GM19372 (cell line): ENCODE data around the gene IGF2R.
A peak's percentile ranks its signal among the peaks of the same experiment; 100 is the strongest.

Experiments
- ATAC-seq: cut with Tn5 transposase; IDR thresholded peaks from one replicate; pipeline ENCODE4 v1.9.1; 2021; ENCODE audit warnings: mild to moderate bottlenecking, low read depth, moderate library complexity; ENCODE audit not compliant: unreplicated experiment

Gene IGF2R

DNA sequence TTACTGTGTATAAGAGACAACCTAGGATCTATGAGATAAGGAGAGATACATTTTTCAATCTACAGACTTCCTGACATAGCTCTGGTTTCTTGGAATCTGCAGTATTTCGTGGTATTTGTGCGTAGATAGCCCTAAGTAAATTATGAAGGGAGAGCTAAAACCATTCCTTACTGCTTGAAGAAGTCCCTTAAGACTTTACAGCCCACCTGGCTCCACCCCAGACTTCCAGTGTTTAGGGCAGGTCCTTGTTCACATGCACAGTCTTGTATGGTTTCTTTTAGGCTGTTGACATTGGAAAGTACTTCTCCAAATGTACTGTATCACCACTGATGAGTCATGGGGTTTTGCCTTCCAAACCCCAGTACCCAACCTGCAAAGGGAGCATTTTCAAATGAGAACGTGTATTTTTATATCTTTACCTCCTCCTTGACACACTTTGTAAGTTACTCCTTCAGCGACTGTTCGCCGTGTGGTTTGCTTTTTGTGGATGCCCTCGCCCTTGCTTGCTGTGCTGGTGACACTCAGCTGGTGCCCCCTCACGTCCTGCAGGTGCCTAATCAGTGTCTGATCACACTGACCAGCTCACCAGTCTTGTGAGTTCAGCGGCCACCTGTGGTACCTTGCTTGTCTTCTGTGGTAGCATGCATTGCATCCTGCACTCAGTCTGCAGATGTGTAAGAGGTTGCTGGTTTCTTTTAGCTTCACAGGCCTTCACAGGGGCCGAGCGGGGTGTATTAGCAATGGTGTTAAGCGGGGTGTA lies 73.3 kb downstream of the IGF2R start:
- ATAC-seq: no peak

DNA sequence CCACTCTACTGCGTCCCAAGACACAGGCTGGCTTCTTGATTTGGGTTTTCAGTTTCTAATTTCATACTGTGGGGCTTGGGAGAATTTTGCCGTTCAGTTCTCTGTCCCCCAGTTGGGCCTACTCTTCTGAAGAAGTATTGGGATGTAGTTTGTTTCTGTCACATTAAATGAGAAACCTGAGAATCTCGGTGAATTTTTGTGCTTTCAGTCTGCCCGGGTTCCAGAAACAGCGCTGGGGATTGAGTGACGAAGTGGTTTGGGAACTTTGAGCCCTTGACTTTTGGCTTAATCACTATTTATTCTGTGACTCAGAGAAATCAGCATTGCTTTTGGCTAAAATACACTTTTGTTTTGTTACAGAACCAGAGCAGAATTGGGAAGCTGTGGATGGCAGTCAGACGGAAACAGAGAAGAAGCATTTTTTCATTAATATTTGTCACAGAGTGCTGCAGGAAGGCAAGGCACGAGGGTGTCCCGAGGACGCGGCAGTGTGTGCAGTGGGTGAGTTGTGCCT lies 74.0 kb downstream of the IGF2R start:
- no peak for ATAC-seq

DNA sequence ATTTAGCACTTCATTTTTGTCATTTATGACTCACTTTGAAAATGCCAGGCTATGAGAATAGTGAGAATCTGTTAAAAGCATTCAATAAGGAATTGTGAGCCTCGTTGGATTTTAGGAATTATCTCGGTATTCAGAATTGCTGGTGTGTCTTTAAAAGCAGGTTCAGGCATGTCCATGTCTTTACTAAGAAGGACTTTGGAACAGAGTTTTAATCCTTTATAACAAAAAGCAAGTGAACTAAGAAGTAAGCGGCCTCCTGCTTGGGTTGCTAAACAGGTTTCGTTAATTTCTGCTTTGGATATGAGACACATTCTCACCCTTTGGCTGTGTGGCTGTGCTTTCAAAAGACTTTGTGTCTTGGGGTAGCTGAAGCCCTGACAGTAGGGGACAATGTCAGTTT lies 74.9 kb downstream of the IGF2R start:
- ATAC-seq: no peak

DNA sequence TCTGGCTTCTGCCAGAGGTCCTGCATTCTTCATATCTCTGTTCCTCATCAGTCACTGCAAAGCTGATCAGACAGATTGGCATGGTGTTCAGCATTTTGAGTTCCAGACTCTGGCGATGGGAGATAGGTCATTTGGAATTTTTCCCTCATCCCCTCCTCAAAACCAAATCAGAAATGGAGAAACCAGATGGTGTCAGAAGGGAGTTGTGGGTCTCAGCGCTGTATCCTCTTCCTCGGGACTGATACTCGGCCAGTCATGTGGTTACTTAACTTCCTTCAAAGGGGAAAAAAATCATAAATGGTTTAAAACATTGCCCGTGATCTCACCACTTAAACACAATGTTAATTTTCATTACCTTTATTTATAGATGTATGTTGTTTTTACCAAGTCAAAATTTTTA lies 75.8 kb downstream of the IGF2R start:
- ATAC-seq: no peak

DNA sequence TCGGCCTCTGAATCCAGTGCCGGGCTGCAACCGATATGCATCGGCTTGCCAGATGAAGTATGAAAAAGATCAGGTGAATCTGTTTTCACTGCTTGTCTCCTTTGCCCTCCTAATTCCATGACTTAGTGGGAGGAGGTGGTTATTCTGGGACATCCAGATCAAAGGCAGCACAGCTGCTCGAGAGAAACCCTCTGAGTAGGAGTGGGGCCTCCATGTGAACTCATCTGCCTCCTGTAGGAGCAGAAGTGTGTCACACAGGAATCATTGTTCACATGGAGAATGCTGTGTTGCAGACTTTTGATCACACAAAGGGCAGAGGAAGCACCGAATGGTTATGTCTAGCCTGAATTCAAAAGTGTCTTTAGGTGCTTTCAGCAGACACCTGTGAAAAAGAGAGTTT lies 79.6 kb downstream of the IGF2R start:
- no peak for ATAC-seq

DNA sequence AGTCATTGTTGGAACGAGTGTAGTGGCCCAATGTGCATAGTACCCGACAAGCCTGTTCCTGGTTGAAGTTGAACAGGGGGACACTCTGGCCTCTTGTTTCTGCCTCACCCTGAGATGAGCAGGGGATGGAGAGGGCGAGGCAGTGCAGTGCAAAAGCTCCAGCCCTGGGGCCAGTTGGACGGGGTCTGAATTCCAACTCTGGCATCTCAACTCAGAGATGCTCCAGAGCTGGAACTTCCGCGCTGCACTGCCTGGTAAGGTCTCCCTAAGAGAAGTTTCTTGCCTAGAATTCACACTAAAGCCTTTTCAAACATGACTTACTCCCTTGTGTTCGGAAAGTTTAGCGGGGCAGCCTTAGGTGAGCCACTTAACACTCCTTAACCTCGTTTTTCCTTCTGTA lies 80.5 kb downstream of the IGF2R start:
- no peak for ATAC-seq

DNA sequence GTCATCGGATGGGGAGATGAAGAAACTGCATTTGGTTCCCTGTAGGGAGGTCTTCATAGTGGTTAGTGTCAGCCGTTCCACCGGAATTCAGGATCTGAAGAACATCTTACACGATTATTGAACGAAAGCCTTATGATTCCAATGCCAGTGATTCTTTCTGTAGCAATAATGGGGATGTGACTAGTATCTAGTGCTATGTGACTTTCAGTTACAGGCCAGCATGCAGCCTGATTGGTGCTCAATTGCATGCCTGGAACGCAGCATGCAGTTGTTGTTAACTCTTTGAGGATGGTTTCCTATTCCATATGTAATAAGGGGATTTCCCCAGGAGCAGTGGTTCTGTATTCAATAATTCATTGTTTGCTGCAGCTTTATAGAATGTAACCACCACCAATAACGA lies 81.1 kb downstream of the IGF2R start:
- no peak for ATAC-seq

DNA sequence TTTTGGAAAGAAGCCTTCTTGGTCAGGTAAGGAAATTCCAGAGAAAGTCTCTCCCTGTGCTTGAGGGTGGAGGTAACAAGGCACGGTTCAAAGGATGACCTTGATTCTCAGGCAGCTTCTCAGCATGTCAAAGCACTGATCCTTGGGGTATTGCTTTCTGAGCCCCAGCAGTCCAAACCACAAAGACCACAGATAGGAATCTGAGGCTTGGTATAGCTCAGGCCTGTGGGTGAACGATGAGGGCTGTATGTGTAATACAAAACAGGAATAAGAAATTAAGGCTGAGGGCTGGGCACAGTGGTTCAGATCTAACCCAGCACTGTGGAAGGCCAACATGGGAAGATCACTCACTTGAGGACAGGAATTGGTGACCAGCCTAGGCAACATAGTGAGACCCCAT lies 82.5 kb downstream of the IGF2R start:
- ATAC-seq: no peak

DNA sequence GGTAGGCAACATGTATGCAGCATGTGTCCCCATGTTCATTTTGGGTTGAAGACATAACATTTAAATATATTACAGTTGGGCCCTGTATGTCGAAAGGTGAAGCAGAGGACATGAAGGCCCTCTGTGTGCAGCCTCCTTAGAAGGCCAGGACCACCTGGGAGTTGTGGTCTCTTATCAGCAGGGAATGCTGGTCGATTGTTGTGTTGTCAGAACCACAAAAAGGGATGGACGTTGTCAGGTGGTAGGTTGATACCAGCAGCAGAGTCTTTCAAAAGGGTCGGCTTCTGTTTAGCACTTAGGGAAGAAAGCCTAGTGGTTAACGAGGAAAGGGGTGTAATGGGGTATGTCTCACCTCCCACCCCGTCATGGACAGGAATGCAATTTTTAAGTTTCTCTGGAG lies 85.4 kb downstream of the IGF2R start:
- no peak for ATAC-seq

DNA sequence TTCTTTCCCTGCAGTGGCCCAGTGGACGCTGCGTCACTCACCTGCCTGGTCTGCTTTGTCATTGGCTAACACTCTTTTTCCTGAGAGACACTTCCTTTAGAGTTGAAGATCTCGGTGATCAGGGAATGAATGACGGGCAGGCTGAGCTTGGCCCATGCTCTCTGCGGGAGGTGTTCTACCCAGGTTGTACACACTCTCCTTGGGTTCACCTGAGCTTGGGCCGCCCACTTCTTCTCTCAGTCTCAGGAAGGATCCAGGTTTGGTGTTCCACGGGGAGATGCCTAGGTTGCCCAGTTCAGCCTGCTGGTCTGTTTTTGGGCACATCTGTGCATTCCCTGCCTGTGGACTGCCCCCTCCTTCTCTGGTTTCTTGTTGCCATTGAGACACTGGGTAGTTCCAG lies 86.0 kb downstream of the IGF2R start:
- ATAC-seq: no peak

DNA sequence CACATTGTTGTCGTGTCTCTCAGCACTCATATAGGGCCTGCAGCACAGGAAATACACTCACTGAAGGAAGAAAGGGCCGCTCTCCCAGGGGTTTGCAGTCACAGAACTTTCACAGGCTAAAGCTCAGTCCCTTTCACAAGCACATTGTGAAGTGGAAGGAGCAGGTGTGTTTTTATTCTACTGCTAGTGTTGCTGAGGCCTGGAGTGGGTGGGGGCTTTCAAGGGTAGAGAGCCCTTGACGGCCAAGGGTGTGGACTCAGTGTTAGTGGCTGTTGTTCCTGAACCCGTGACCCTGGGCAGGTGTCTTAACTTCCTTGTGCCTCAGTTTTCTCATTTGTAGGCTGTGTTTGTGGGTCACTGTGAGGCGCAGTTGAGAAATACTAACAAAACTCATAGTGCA lies 86.5 kb downstream of the IGF2R start:
- ATAC-seq: no peak

DNA sequence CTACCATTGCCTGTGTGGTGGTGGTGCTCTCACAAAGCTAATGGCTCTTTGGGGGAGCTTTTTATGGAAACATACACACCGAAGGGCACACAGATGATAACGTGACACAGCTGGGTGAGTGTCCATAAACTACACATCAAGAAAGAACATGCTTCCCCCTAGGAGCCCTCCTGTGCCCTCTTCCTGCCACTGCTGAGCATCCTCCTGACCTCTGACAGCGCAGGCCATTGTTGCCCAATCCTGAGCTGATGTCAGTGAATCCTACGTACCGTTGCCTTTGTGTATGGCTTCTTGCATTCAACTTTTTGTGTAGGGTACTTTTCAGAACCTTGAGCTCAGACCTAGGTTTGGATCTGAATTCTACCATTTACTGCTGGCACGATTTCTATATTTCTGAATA lies 86.9 kb downstream of the IGF2R start:
- ATAC-seq: no peak

DNA sequence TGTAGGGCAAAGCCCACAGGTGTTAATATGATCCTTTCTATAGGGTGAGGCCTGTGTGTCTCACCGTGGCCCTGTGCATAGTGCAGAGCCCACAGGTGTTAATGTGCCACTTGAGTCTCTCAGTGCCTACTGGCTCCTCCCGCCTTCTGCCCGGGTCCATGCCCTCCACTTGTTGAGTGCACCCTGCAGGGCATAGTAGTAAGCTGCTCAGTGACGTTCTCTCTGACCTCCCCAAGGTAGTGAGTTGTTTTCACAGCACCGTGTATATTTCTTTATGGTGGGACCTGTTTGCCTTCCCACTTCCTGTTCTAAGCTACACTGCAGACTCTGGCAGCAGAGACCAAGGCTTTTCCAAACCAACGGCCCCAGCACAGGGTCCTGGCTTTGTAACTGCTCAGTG lies 88.2 kb downstream of the IGF2R start:
- ATAC-seq: no peak

DNA sequence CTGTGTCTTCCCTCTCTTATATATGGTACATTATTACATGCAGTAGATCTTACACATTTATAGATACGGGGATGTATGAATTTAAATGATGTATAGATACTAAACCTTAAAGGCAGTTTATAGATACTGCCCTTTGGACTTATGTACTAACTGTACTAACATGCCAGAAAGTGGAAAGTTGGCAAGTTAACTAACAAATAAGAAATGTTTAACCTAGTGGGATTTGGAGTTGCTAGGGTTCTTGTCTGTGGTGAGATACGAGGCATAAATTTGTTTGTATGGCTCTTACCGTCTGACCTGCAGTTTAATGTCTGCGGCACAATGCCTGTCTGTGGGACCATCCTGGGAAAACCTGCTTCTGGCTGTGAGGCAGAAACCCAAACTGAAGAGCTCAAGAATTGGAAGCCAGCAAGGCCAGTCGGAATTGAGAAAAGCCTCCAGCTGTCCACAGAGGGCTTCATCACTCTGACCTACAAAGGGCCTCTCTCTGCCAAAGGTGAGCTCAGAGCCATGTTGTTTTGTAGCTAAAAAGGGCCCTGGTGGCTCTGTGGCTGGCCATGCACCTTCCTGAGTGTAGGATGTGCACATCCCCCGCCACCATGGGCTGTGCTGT lies 89.8 kb downstream of the IGF2R start:
- no peak for ATAC-seq

DNA sequence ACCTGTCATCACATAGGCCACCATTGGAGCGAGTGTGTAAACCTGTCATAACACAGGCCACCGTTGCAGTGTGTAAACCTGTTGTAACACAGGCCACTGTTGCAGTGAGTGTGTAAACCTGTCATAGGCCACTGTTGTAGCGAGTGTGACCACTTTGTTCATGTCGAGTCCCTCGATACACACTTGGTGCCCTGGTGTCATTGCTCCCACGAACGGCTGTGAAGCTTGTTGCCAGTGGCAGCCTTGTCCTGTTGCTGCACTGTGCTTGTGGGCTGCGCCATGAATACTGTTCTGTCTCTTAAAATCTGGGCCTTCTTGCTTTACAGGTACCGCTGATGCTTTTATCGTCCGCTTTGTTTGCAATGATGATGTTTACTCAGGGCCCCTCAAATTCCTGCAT lies 91.3 kb downstream of the IGF2R start:
- ATAC-seq: no peak

DNA sequence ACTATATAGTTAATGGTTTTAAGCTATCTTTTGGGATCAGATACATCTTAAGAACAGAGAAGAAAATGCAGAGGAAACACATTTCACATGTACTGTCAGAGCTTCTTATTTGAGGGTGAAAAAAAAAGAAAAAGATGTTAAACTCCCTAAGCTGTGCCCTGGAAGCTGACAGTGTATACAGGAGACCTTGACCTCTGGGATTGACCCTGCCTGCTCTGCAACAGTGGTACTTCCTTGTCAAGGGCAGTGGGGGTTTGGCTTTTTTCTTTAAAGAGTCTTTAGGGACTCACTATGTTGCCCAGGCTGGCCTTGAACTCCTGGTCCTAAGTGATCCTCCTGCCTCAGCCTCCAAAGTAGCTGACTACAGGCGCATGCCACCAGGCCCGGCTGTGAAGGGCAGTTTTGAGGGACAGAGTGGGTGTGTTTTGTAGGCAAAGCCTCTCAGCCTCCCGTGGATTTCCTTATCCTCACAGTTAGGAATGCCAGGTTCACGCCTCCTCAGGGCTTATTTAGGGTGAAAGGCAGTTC lies 92.1 kb downstream of the IGF2R start:
- no peak for ATAC-seq

DNA sequence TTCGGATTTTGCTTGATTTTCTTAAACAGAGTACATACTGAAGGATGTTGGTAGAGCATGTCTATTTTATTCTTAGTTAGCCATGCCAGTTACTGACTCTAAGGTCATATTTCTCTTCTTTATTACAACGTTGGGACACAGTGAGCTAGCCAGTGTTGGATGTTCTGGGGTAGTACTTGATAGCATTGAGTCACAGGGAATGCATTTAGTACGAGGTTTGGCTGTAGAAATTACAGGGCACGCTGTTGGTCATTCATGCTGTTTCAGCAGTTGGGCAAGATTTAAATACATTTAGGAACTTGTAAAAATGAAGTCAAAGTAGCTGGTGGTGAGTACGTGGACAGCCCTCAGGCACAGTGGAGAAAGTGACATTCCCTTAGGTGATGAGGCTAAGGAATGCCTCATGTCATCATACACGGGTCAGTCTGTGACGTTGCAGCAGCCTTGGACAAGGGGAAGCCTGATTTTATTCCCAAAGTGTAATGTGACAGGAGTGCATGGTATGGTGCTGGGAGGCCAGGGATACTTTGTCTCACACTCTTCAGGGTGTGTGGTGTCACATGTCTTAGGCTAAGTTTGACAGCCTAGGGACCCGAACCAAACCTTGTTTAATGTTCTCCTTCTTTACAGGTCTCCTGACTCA lies 95.0 kb downstream of the IGF2R start:
- ATAC-seq: no peak

DNA sequence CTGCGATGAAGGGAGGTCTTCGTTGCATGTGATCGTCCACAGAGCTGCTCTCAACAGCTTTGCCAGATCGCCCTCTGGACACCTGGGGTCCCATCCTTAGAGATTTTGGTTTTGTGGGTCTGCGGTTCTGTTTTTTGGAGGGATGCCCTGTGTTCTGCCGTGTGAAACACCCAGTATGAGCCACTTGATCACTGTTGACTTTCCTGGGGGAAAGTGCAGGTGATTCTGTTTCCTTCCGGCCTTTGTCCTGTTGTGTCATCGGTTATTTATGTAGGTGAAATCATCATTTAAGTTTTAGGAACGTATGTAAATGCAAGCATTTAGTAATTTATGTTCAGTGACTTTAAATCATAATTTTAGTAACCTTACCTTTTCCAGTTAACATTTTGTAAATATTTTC lies 96.3 kb downstream of the IGF2R start:
- no peak for ATAC-seq

DNA sequence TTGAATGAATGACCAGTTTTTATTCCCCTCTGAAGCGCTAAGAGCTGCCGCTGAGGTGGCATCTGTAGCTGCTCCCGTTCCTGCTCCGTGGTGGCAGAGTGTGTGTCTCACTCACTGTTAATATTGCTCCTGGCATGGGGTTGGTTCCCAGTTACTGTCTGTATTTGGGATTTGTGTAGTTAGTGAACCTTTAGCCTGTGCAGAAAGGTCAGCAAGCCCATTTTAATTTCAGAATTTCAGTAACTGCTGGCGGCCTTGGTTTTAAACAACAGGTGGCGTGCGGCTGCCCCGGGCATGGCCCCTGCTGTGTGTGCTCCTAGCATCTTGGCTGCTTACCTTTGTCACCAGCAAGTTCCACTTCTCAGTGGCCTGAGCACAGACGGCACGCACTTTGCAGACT lies 98.7 kb downstream of the IGF2R start:
- no peak for ATAC-seq

DNA sequence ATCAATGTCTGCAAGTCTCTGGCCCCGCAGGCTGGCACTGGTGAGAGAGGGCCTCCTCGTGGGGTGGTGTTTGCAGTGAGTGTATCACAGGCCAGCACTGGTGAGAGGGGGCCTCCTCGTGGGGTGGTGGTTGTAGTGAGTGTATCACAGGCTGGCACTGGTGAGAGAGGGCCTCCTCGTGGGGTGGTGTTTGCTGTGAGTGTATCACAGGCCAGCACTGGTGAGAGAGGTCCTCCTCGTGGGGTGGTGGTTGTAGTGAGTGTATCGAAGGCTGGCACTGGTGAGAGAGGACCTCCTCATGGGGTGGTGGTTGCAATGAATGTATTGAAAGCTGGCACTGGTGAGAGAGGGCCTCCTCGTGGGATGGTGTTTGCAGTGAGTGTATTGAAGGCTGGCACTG lies 99.5 kb downstream of the IGF2R start:
- ATAC-seq: no peak

DNA sequence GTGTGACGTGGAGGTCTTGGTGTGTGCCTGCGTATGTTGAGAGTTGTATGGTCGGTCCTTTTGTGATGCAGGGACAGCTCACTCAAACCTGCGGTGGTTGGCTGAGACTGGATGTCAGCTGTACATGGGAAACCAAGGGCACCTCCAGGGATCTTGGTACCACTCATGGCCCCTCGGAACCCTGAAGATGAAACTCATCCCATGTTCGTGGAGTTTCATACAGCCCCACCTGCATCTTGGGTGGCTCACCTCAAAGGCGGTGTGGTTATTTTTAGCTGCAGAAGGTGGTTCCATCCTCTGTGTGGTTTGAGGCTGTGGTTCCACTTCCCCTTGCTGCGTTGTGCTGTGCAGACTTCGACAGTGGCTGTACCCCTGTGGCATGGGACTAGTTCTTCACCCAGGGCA lies 100.2 kb downstream of the IGF2R start:
- ATAC-seq: peak; percentile 95

DNA sequence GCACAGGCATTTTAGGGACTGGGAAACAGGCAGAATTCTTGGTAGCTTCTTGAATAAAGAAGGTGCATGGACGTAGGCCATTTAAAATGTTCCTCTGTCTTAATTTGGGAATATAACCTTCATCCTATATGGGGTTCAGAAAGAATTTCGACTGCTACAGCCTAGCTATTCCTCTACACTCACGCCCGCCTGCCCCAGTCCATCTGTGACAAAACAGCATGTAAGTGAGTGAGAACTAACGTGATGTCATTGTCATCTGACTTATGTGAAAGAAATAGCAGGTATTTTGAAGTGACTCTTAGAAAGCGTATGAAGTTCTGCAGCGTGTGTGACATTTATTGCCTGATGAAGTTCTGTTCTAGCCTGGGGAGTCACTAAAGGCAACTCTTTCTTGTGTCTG lies 100.6 kb downstream of the IGF2R start:
- ATAC-seq: peak; percentile 6
